ENCODE results near the gene ARHGAP12.

- no peak for TF ChIP-seq CTCF (IDR thresholded peaks at IDR 0.05; ENCODE audit: low read length)
- no peak for TF ChIP-seq EZH2 (IDR thresholded peaks at IDR 0.05; ENCODE audit: borderline replicate concordance, low read length)
Observed at GRCh38 chr10:31956200-31956946, 27.7 kb upstream of the ARHGAP12 start.
